GM04503 (cell line): ENCODE results near the gene CTCFL.

ENCODE experiments used
- DNase-seq: peaks from one replicate; pipeline ENCODE4 v3.0.0-alpha.2; 2012; ENCODE audit warnings: low read depth

CTCFL gene

GRCh38 chr20:57524511-57525176 is at the start of gene CTCFL:
TSS of gene CTCFL (minus strand) at chr20:57525140. CDS start at chr20:57524205, 935 bp downstream.
- no peak for DNase-seq

GRCh38 chr20:57573894-57574293 is 49.0 kb upstream of the CTCFL start:
- DNase-seq, result no peak

GRCh38 chr20:57573242-57573641 is 48.3 kb upstream of the CTCFL start:
- no peak for DNase-seq

GRCh38 chr20:57571782-57572416 is 47.0 kb upstream of the CTCFL start:
- DNase-seq, result no peak

- no peak for DNase-seq
Observed at GRCh38 chr20:57570920-57571319, 46.0 kb upstream of the CTCFL start.

- no peak for DNase-seq
Observed at GRCh38 chr20:57570145-57570850, 45.4 kb upstream of the CTCFL start.

- DNase-seq, result no peak
Observed at GRCh38 chr20:57568960-57569359, 44.0 kb upstream of the CTCFL start.

- DNase-seq, result no peak
Observed at GRCh38 chr20:57568088-57568896, 43.4 kb upstream of the CTCFL start.

- no peak for DNase-seq
Observed at GRCh38 chr20:57567471-57568079, 42.6 kb upstream of the CTCFL start.

GRCh38 chr20:57566803-57567459 is 42.0 kb upstream of the CTCFL start:
- DNase-seq, result no peak

GRCh38 chr20:57566399-57566798 is 41.5 kb upstream of the CTCFL start:
- no peak for DNase-seq

GRCh38 chr20:57564951-57565642 is 40.2 kb upstream of the CTCFL start:
- no peak for DNase-seq

- no peak for DNase-seq
Observed at GRCh38 chr20:57564180-57564802, 39.4 kb upstream of the CTCFL start.

GRCh38 chr20:57563522-57563921 is 38.6 kb upstream of the CTCFL start:
- DNase-seq, result no peak

GRCh38 chr20:57562541-57563465 is 37.9 kb upstream of the CTCFL start:
- DNase-seq, result no peak

GRCh38 chr20:57561356-57562279 is 36.7 kb upstream of the CTCFL start:
- DNase-seq, result no peak

GRCh38 chr20:57560554-57561355 is 35.8 kb upstream of the CTCFL start, which contains the start of gene PCK1:
TSS of gene PCK1 (plus strand) at chr20:57561110. CDS start at chr20:57561412, 302 bp downstream.
- no peak for DNase-seq
